ENCODE results near the gene TXNDC9.

- TF ChIP-seq CTCF (IDR thresholded peaks at IDR 0.05) (no peak), EP300 (IDR thresholded peaks at IDR 0.05; ENCODE audit: low read depth) (no peak), POLR2AphosphoS5 (IDR thresholded peaks at IDR 0.05) (no peak)
Observed at GRCh38 chr2:99340669-99341236, 4.6 kb upstream of the TXNDC9 start.
